Measurements from ENCODE around the gene SNX11.
"Not testable (repeated sequence)": the region's sequence is repeated elsewhere in the genome, so short reads cannot be mapped to it uniquely, and the experiment has no call there.

The SNX11 gene
- total RNA-seq = 36.4 to 70.3 (median 54.2) reads per million in 17 experiments

DNA sequence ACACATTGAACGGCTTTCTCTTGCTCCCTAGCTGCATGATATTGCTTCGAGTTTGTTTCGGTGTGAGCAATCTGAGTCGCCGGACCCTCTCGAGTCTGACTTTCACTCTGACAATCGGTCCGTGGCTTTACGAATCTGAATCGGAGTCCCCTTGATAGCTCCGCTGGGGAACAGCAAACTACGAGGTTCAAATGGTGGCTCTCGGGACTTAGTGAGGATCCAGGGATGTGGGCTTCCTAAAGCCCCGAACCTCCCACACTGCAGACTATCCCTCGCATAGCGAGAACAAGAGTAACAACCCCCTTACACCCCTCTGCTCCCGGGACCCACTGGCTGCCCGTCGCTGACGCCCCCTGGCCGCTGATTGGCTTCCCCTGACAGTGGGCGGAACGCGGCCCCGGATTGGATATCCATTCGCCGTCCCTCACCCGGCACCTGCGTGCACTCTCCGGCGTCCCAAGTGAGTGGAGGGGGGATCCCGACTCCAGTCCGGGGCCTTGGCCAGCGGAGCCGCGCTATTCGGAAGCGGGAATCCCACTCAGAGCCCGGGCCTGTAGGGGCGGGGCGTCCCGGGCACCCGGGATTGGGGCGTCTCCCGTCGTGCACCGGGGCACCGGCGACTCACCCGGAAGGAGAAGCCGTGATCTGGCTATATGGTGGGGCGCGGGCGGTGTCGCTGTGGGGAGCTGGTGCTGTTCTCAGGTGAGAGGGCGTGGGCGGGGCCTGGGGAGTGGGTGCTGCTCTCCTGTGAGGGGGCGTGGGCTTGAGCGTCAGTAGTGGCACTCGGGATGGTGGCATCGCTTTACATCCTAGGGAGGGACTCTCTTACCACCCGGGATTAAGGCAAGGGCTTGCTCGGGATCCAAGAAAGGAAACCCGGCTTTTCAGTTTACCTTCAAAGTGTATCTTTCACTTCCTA is at the start of gene SNX11:
TSS of gene SNX11 (plus strand) at position 630 of the 919 bp plus-strand sequence. CDS start 4,278 bp downstream, outside the sequence.
- DNase-seq = peak; percentile 85 to 94 (median 92)

DNA sequence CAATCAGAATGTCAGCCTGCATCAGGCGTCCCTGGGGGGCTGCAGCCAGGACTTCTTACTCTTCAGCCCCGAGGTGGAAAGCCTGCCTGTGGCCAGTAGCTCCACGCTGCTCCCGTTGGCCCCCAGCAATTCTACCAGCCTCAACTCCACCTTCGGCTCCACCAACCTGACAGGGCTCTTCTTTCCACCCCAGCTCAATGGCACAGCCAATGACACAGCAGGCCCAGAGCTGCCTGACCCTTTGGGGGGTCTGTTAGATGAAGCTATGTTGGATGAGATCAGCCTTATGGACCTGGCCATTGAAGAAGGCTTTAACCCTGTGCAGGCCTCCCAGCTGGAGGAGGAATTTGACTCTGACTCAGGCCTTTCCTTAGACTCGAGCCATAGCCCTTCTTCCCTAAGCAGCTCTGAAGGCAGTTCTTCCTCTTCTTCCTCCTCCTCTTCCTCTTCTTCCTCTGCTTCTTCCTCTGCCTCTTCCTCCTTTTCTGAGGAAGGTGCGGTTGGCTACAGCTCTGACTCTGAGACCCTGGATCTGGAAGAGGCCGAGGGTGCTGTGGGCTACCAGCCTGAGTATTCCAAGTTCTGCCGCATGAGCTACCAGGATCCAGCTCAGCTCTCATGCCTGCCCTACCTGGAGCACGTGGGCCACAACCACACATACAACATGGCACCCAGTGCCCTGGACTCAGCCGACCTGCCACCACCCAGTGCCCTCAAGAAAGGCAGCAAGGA is 49.0 kb upstream of the SNX11 start:
- DNase-seq = no peak

DNA sequence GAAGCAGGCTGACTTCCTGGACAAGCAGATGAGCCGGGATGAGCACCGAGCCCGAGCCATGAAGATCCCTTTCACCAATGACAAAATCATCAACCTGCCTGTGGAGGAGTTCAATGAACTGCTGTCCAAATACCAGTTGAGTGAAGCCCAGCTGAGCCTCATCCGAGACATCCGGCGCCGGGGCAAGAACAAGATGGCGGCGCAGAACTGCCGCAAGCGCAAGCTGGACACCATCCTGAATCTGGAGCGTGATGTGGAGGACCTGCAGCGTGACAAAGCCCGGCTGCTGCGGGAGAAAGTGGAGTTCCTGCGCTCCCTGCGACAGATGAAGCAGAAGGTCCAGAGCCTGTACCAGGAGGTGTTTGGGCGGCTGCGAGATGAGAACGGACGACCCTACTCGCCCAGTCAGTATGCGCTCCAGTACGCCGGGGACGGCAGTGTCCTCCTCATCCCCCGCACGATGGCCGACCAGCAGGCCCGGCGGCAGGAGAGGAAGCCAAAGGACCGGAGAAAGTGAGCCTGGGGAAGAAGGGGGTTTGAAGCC is 48.4 kb upstream of the SNX11 start:
- DNase-seq = no peak

DNA sequence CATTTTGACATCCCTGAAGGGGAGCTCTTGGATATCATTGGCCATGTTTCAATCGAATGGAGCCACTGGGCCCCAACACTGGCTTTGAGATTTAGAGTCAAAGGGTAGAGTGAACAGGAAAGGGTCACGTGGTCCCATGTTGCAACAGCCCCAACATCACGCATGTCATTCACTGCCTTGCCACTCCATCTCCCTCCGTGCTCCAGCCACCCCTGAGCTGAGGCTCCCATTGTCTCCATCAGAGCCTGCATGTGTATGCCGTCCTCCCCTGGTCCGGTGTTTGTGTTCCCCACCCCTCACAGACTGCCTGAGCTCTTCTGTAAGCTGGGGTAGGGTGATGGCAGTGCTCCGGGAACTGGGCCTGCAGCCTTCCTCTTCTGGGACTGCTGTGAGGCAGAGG is 47.3 kb upstream of the SNX11 start:
- DNase-seq = peak in 3 of 4 experiments; percentile 20 to 52 (median 44)

GRCh38 chr17:48062273-48062672 is 45.3 kb upstream of the SNX11 start:
- DNase-seq = no peak

DNA sequence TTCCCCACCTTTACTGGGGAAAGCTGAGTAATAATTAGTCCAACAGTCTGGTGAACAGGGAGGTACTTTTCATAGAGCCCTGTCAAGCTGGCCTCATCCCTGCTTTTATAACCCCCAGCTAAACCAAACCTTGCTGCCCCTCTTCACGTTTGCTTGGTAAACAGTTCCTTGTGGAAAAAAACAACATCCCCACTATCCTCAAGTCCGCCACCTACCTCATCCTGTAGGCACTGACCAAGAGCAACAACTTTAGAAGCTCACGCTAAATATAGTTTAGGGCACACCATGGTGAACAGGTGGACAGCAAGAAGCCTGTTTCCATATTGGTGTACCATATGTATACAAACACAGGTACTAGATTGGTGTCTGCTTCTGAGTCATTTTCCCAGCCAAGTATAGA is 42.9 kb upstream of the SNX11 start:
- DNase-seq = no peak

GRCh38 chr17:48066192-48066591 is 41.4 kb upstream of the SNX11 start:
- no peak for DNase-seq

GRCh38 chr17:48066656-48067055 is 40.9 kb upstream of the SNX11 start:
- no peak for DNase-seq

DNA sequence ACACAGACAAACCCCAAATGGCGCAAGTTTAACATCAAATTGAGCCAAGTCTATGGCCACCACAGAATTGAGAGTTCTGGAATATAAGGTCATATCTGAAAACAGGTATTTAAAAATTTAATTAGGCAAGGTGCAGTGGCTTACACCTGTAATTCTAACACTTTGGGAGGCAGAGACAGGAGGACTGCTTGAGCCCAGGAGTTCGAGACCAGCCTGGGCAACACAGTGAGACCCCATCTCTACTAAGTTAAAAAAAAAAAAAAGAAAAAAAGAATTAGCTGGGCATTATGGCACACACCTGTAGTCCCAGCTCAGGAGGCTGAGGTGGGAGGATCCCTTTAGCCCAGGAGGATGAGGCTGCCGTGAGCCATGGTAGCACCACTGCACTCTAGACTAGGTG is 40.3 kb upstream of the SNX11 start:
- DNase-seq = no peak

- not testable (repeated sequence) for DNase-seq
These were observed 39.8 kb upstream of the SNX11 start for GRCh38 chr17:48067808-48068207.

DNA sequence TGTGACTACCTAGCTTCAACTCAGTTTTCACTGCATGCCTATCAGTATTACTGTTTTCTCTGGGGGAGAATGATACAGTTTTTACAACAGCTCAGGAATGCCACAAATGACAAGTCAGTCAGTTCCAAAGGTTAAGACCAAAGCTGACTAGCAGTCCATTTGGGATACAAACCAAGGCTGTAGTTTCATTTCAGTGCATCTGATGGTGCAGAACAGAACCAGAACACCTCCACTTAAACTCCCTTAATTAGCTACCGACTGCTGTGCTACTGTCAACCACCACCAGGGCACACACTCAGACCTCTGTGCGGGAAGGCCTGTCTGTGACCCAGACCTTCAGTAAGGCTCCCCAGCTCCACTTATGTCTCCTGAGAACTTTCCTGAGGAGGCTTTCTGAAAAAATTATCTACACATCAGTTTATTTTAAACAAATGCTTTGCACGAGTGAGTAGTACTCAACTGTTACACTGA is 39.0 kb upstream of the SNX11 start:
- DNase-seq = peak in 2 of 4 experiments; percentile 26 to 29

- no peak for DNase-seq
These were observed 37.4 kb upstream of the SNX11 start for GRCh38 chr17:48070195-48070594.

- no peak for DNase-seq
These were observed 35.9 kb upstream of the SNX11 start for GRCh38 chr17:48071654-48072053.

- not testable (repeated sequence) for DNase-seq
These were observed 34.8 kb upstream of the SNX11 start for GRCh38 chr17:48072811-48073210.

- not testable (repeated sequence) for DNase-seq
These were observed 33.9 kb upstream of the SNX11 start for GRCh38 chr17:48073566-48074094.

GRCh38 chr17:48074322-48075081 is 33.1 kb upstream of the SNX11 start:
- peak; percentile 84 to 89 (median 88) for DNase-seq

DNA sequence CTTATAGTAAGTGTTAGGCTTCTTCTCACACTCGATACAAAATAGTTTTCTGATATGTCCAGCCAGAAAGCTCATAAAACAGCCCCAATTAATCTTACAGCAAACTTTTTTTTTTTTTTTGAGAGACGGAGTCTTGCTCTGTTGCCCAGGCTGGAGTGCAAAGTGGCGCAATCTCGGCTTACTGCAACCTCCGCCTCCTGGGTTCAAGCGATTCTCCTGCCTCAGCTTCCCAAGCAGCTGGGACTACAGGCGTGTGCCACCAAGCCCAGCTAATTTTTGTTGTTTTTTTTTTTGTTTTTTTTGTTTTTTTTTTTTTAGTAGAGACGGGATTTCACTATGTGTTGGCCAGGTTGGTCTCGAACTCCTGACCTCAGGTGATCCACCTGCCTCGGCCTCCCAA is 30.4 kb upstream of the SNX11 start:
- DNase-seq = not testable (repeated sequence)

DNA sequence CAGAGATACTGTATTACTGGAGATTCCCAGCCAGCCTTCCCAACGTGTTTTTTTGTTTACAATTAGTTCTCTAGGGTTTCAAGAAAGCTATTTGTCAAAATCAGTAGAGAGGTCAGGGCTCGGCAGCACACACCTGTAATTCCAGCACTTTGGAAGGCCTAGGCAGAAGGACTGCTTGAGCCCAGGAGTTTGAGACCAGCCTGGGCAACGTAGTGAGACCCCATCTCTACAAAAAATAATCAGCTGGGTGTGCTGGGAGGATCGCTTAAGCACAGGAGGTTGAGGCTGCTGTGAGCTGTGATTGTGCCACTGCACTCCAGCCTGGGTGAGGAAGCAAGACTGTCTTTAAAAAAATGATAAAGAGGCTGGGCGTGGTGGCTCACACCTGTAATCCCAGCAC is 25.7 kb upstream of the SNX11 start:
- DNase-seq = no peak

DNA sequence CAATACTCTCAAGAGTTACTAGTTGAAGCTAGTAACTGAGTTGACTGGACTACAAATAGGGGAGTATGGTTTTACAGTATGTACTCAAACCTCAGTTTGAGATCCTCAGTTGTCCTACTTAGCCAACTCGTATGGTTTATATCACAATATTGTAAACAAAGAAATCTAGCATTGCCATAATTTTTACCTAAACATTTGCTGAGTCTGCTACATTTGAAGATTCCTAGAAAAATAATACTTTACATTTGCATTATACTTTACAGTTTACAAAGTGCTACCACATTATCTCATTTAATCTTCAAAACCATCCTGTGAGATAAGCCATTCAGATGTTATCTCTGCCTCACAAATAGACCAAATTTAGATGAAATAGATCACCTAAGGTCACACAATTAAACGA is 22.6 kb upstream of the SNX11 start:
- no peak for DNase-seq

DNA sequence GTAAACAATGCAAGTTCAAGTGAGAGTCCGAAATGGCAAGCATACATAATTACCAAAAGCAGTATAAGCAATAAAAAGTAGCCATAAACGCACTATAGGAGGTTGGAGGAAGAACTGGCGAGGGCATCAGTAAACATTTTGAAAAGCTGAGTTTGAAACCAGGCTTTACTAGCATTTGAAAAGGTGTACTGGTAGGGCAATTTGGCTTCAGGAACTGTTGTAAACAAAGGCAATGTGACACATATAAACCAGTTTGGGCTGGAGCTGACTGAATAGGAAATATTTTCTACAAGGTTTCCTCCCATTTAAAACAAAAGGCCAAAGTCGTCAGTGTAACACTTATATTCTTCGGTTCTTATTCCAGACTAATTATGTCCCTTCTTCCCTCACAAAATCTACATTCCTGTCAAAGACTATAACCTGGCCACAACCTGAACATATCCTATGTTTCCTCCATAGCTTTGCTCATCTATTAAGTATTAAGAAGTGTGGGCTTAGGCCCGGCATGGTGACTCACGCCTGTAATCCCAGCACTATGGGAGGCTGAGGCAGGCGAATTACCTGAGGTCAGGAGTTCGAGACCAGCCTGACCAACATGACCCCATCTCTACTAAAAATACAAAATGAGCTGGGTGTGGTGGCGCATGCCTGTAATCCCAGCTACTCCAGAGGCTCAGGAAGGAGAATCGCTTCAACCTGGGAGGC is 14.1 kb upstream of the SNX11 start:
- DNase-seq = no peak

GRCh38 chr17:48095611-48096010 is 12.0 kb upstream of the SNX11 start:
- no peak for DNase-seq
